SK-N-SH (cell line): ENCODE data around the gene TRAF1. TPM values are rescaled to one million over a fixed set of nuclear protein-coding genes. Genes with fewer than 3 reads are reported as not detected.

Experiments
- CTCF ChIA-PET: fragments of 300-600, 350-600 bp; formaldehyde crosslinking; extraction: SDS; loops from one replicate; lab custom pipeline; 2021; lab: Yijun Ruan, JAX
- POLR2A ChIA-PET: fragments of 350-600 bp; sonication (Branson Sonifier 250); formaldehyde crosslinking; extraction: SDS; loops from one replicate; lab custom pipeline; 2020; ENCODE audit warnings: antibody characterized with exemption, inconsistent platforms; lab: Yijun Ruan, JAX
- DNase-seq: peaks from one replicate; pipeline ENCODE4 v3.0.0; 2012
- H2AFZ ChIP-seq: fragments of 200-600 bp; sonication (generic); 2 replicates; pipeline ENCODE4 v1.8.1; 2016; ENCODE audit warnings: antibody characterized with exemption, mild to moderate bottlenecking, low read depth
- H3F3A ChIP-seq: fragments of 200-600 bp; sonication (generic); replicated peaks from 2 replicates; pipeline ENCODE3; 2016; ENCODE audit warnings: antibody characterized with exemption, mild to moderate bottlenecking; ENCODE audit not compliant: insufficient read depth
- H3K27ac ChIP-seq, 2 experiments: fragments of 200-500 bp in 1 of 2; fragments of 200-600 bp in 1 of 2; sonication (Bioruptor generic) in 1 of 2; sonication (generic), shearing (Covaris generic) in 1 of 2; 2 replicates each; pipeline versions ENCODE4 v1.5.1 to v1.6.1; 2014 to 2016; ENCODE audit warnings: low read depth in 2 of 2, inconsistent platforms in 1 of 2, low read length in 1 of 2, mild to moderate bottlenecking in 1 of 2, mixed read lengths in 1 of 2
- H3K27me3 ChIP-seq: fragments of 200-600 bp; sonication (generic), shearing (Covaris generic); 2 replicates; pipeline ENCODE4 v1.6.1; 2016; ENCODE audit warnings: mixed run types; ENCODE audit not compliant: insufficient read depth
- H3K36me3 ChIP-seq, 2 experiments: fragments of 200-500 bp in 1 of 2; fragments of 200-600 bp in 1 of 2; sonication (Bioruptor generic) in 1 of 2; sonication (generic) in 1 of 2; replicated peaks in 1 of 2; 2 replicates each; pipeline versions ENCODE3 to v1.5.1; 2014 to 2016; ENCODE audit warnings: low read length in 1 of 2, mild to moderate bottlenecking in 1 of 2; ENCODE audit not compliant: insufficient read depth in 2 of 2, control insufficient read depth in 1 of 2
- H3K4me1 ChIP-seq, 2 experiments: fragments of 200-500 bp in 1 of 2; fragments of 200-600 bp in 1 of 2; sonication (Bioruptor generic) in 1 of 2; sonication (generic), shearing (Covaris generic) in 1 of 2; 2 replicates each; pipeline versions ENCODE4 v1.5.1 to v1.6.1; 2014 to 2016; ENCODE audit warnings: low read depth in 1 of 2, low read length in 1 of 2, mixed run types in 1 of 2; ENCODE audit not compliant: insufficient read depth in 2 of 2, control insufficient read depth in 1 of 2
- H3K4me2 ChIP-seq: fragments of 200-600 bp; sonication (generic), shearing (Covaris generic); 2 replicates; pipeline ENCODE4 v1.6.1; 2017; ENCODE audit warnings: mixed run types
- H3K4me3 ChIP-seq, 2 experiments: fragments of 200-500 bp in 1 of 2; fragments of 200-600 bp in 1 of 2; sonication (Bioruptor generic) in 1 of 2; sonication (generic), shearing (Covaris generic) in 1 of 2; 2 replicates each; pipeline versions ENCODE4 v1.5.1 to v1.8.1; 2014 to 2016; ENCODE audit warnings: low read depth in 2 of 2, inconsistent platforms in 1 of 2, low read length in 1 of 2, mild to moderate bottlenecking in 1 of 2, mixed read lengths in 1 of 2, moderate library complexity in 1 of 2
- H3K79me2 ChIP-seq: fragments of 200-600 bp; sonication (generic); 2 replicates; pipeline ENCODE4 v1.8.1; 2017; ENCODE audit warnings: mild to moderate bottlenecking; ENCODE audit not compliant: insufficient read depth
- H3K9ac ChIP-seq: fragments of 200-600 bp; sonication (generic); 2 replicates; pipeline ENCODE4 v1.6.1; 2017; ENCODE audit warnings: mixed run types
- H3K9me2 ChIP-seq: fragments of 200-600 bp; sonication (generic); 2 replicates; pipeline ENCODE4 v1.6.1; 2017; ENCODE audit warnings: mixed run types
- H3K9me3 ChIP-seq: fragments of 200-600 bp; sonication (generic); 2 replicates; pipeline ENCODE4 v1.6.1; 2017; ENCODE audit warnings: mixed run types, mild to moderate bottlenecking, moderate library complexity
- H4K20me1 ChIP-seq: fragments of 200-600 bp; sonication (generic); 2 replicates; pipeline ENCODE4 v1.6.1; 2017; ENCODE audit warnings: mild to moderate bottlenecking, mixed run types; ENCODE audit not compliant: insufficient read depth
- CTCF ChIP-seq: fragments of 200-600 bp; sonication (generic); IDR thresholded peaks from 2 replicates; pipeline ENCODE4 v1.6.1; 2017; ENCODE audit warnings: antibody characterized with exemption, mild to moderate bottlenecking, moderate library complexity
- ELF1 ChIP-seq: IDR thresholded peaks from 2 replicates; pipeline ENCODE4 v1.4.0; 2012
- GATA2 ChIP-seq: sonication (generic); formaldehyde crosslinking; IDR thresholded peaks from 2 replicates; pipeline ENCODE4 v1.5.0; 2020; ENCODE audit warnings: mild to moderate bottlenecking, missing genetic modification reagents
- IRF3 ChIP-seq: fragments of 150-350 bp; IDR thresholded peaks from 2 replicates; pipeline ENCODE4 v1.6.1; 2016; ENCODE audit warnings: mild to moderate bottlenecking, low read depth, low read length
- JUND ChIP-seq: IDR thresholded peaks from 2 replicates; pipeline ENCODE4 v1.4.0; 2012
- MXI1 ChIP-seq: IDR thresholded peaks from 2 replicates; pipeline ENCODE4 v1.6.1; 2012; ENCODE audit warnings: mild to moderate bottlenecking, low read depth, low read length, improper control_type of control experiment
- NFIC ChIP-seq: IDR thresholded peaks from 2 replicates; pipeline ENCODE4 v1.4.0; 2012; ENCODE audit warnings: borderline replicate concordance
- NRF1 ChIP-seq: IDR thresholded peaks from 2 replicates; pipeline ENCODE4 v1.6.1; 2012; ENCODE audit warnings: low read depth, mild to moderate bottlenecking, low read length
- SIN3A ChIP-seq: IDR thresholded peaks from 2 replicates; pipeline ENCODE4 v1.6.1; 2012; ENCODE audit warnings: low read depth, mild to moderate bottlenecking, low read length, moderate library complexity, borderline replicate concordance
- SMC3 ChIP-seq: IDR thresholded peaks from 2 replicates; pipeline ENCODE4 v1.6.1; 2012; ENCODE audit warnings: low read depth, low read length, improper control_type of control experiment
- TAF1 ChIP-seq: IDR thresholded peaks from 2 replicates; pipeline ENCODE4 v1.6.1; 2012; ENCODE audit warnings: low read depth, mild to moderate bottlenecking, low read length, moderate library complexity, borderline replicate concordance
- YY1 ChIP-seq: IDR thresholded peaks from 2 replicates; pipeline ENCODE4 v1.4.0; 2012; ENCODE audit warnings: low read depth, mild to moderate bottlenecking
- ZBTB33 ChIP-seq: IDR thresholded peaks from 2 replicates; pipeline ENCODE4 v1.4.0; 2012; ENCODE audit warnings: low read depth, borderline replicate concordance
- WGBS: methylation state at CpG from one replicate; pipeline ENCODE4 v1.1.6; 2017; ENCODE audit warnings: low lambda C conversion rate; 5-methylcytosine and 5-hydroxymethylcytosine counted together
- polyA plus RNA-seq, 3 experiments: library from polyadenylated mRNA; depleted of rRNA; stranded (reverse); fragments of >200 nt; gene quantifications; 2 replicates each; pipeline ENCODE4 v1.2.3, GENCODE V29; 2012
- TF ChIP-seq, protein P1 (sequence below): IDR thresholded peaks from 2 replicates; pipeline ENCODE4; 2012
- TF ChIP-seq, protein P2 (sequence below): IDR thresholded peaks from 2 replicates; pipeline ENCODE4 v1.4.0; 2012; ENCODE audit warnings: low read depth
- TF ChIP-seq, protein P3 (sequence below): fragments of 150-350 bp; IDR thresholded peaks from 2 replicates; pipeline ENCODE4 v1.6.1; 2017; ENCODE audit warnings: antibody characterized with exemption, low read length, low read depth, borderline replicate concordance

TRAF1 gene
- polyA plus RNA-seq, 1 of the 3 experiments (the other 2 are of a cell fraction) = 1.2 TPM

DNA sequence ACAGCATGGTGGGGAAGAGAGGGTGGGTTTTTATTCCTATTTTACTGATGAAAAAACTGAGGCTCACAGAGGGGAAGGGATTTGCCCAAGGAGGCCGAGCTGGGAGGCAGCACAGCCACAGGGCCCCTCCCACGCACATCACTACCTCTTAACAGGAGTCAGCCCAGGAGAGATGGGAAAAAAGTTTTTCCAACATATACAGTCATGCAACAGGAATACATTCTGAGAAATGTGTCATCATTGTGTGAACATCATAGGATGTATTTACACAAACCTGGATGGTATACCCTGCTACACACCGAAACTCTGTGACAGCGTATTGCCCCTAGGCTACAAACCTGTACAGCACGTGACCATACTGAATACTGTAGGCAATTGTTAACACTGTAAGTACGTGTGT lies 11.6 kb downstream of the TRAF1 start:
- Histone ChIP-seq H3K36me3 (no peaks in the 10 kb centered on the region), H3K4me1 (peaks cover 26 to 46% of the 10 kb centered on the region in 2 experiments), H3K9me2 (no peaks in the 10 kb centered on the region), H3K4me2 (no peak overlapping the region), H3F3A (peaks cover 5% of the 10 kb centered on the region), H3K27ac (no peak overlapping the region), H3K4me3 (no peak overlapping the region), H3K27me3 (no peaks in the 10 kb centered on the region), H3K79me2 (no peaks in the 10 kb centered on the region), H3K9ac (no peak overlapping the region), H4K20me1 (no peaks in the 10 kb centered on the region), H2AFZ (no peak overlapping the region), H3K9me3 (no peaks in the 10 kb centered on the region)
- DNase-seq = no peak
- ChIA-PET CTCF (no interaction called here), POLR2A (no interaction called here)
- no peak for TF ChIP-seq MXI1
- WGBS = 87% methylated on average over 6 of the region's 6 CpGs

- no peak for DNase-seq
- ChIA-PET POLR2A (no interaction called here), CTCF (interaction anchor here (0.8 kb wide), 1 partner anchor 10 kb away, joined by 3 read pairs; no protein-coding TSS in a partner anchor)
- H3K27me3 ChIP-seq = no peaks in the 10 kb centered on the region
- H3K4me3 ChIP-seq = no peak overlapping the region
- H3K79me2 ChIP-seq = no peaks in the 10 kb centered on the region
- H3K9ac ChIP-seq = no peak overlapping the region
- no peaks in the 10 kb centered on the region for H3K9me3 ChIP-seq
- peaks cover 10% of the 10 kb centered on the region for H3F3A ChIP-seq
- no peaks in the 10 kb centered on the region for H4K20me1 ChIP-seq
- 43% methylated on average over 3 of the region's 3 CpGs for WGBS
- H3K9me2 ChIP-seq = no peaks in the 10 kb centered on the region
- H3K4me2 ChIP-seq = no peak overlapping the region
- TF ChIP-seq CTCF (no peak), NFIC (no peak), NRF1 (no peak), MXI1 (no peak), TAF1 (no peak), SIN3A (no peak), ZBTB33 (no peak), SMC3 (no peak), JUND (no peak), IRF3 (no peak), YY1 (no peak), ELF1 (no peak), GATA2 (no peak)
- TF ChIP-seq, protein P1, sequence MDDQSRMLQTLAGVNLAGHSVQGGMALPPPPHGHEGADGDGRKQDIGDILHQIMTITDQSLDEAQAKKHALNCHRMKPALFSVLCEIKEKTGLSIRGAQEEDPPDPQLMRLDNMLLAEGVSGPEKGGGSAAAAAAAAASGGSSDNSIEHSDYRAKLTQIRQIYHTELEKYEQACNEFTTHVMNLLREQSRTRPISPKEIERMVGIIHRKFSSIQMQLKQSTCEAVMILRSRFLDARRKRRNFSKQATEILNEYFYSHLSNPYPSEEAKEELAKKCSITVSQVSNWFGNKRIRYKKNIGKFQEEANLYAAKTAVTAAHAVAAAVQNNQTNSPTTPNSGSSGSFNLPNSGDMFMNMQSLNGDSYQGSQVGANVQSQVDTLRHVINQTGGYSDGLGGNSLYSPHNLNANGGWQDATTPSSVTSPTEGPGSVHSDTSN = no peak
- TF ChIP-seq, protein P2, sequence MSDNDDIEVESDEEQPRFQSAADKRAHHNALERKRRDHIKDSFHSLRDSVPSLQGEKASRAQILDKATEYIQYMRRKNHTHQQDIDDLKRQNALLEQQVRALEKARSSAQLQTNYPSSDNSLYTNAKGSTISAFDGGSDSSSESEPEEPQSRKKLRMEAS = no peak
- TF ChIP-seq, protein P3, sequence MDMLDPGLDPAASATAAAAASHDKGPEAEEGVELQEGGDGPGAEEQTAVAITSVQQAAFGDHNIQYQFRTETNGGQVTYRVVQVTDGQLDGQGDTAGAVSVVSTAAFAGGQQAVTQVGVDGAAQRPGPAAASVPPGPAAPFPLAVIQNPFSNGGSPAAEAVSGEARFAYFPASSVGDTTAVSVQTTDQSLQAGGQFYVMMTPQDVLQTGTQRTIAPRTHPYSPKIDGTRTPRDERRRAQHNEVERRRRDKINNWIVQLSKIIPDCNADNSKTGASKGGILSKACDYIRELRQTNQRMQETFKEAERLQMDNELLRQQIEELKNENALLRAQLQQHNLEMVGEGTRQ = no peak
- peaks cover 27 to 40% of the 10 kb centered on the region in 2 experiments for H3K4me1 ChIP-seq
- H3K36me3 ChIP-seq = no peaks in the 10 kb centered on the region
- H3K27ac ChIP-seq = no peak overlapping the region
- H2AFZ ChIP-seq = no peak overlapping the region
These were observed 12.2 kb downstream of the TRAF1 start for GRCh38 chr9:120914396-120914795.
